ENCODE measurements around the gene FAM83G.

Gene FAM83G

GRCh38 chr17:19016881-19017280, 12.3 kb upstream of the FAM83G start:
- no peak overlapping the region for H3K4me3 ChIP-seq (replicated peaks; ENCODE audit: low read depth, low read length)
- TF ChIP-seq CTCF (IDR thresholded peaks at IDR 0.05; ENCODE audit: low read length, missing control alignments) = no peak

GRCh38 chr17:19016297-19016696, 11.7 kb upstream of the FAM83G start:
- no peak for DNase-seq (ENCODE audit: low read depth)
- no peak overlapping the region for H3K4me3 ChIP-seq (replicated peaks; ENCODE audit: low read depth, low read length)
- TF ChIP-seq CTCF (IDR thresholded peaks at IDR 0.05; ENCODE audit: low read length, missing control alignments) = no peak

More at GRCh38 chr17:19016881-19017280, 12.3 kb upstream of the FAM83G start:
- no peak for DNase-seq (ENCODE audit: low read depth)

- no peak overlapping the region for H3K4me3 ChIP-seq (replicated peaks; ENCODE audit: low read depth, low read length)
- no peak for DNase-seq (ENCODE audit: low read depth)
- no peak for TF ChIP-seq CTCF (IDR thresholded peaks at IDR 0.05; ENCODE audit: low read length, missing control alignments)
Observed at GRCh38 chr17:19015428-19015827, 10.9 kb upstream of the FAM83G start.

- no peak for TF ChIP-seq CTCF (IDR thresholded peaks at IDR 0.05; ENCODE audit: low read length, missing control alignments)
- no peak overlapping the region for H3K4me3 ChIP-seq (replicated peaks; ENCODE audit: low read depth, low read length)
- DNase-seq (ENCODE audit: low read depth) = no peak
Observed at GRCh38 chr17:19014628-19015215, 10.2 kb upstream of the FAM83G start.

GRCh38 chr17:19013806-19014627, 9.5 kb upstream of the FAM83G start:
- no peak for TF ChIP-seq CTCF (IDR thresholded peaks at IDR 0.05; ENCODE audit: low read length, missing control alignments)
- no peak for DNase-seq (ENCODE audit: low read depth)

GRCh38 chr17:19013226-19013625, 8.7 kb upstream of the FAM83G start:
- no peak for DNase-seq (ENCODE audit: low read depth)
- H3K4me3 ChIP-seq (replicated peaks; ENCODE audit: low read depth, low read length) = no peak overlapping the region
- TF ChIP-seq CTCF (IDR thresholded peaks at IDR 0.05; ENCODE audit: low read length, missing control alignments) = no peak

More at GRCh38 chr17:19013806-19014627, 9.5 kb upstream of the FAM83G start:
- H3K4me3 ChIP-seq (replicated peaks; ENCODE audit: low read depth, low read length) = no peak overlapping the region
